ENCODE results near the gene NCAPD3. TPM values are rescaled to one million over a fixed set of nuclear protein-coding genes. Genes with fewer than 3 reads are reported as not detected.
A peak's percentile ranks its signal among the peaks of the same experiment; 100 is the strongest.
"Not testable (repeated sequence)": the region's sequence is repeated elsewhere in the genome, so short reads cannot be mapped to it uniquely, and the experiment has no call there.

The NCAPD3 gene
- total RNA-seq, 2 donors from 2014 or later, result 55.6 to 121 TPM

- Mint-ChIP-seq H3K36me3 (peaks cover 31% of the 10 kb centered on the region), H3K4me1 (ENCODE audit: low read depth in 2 of 2) (no peaks in the 10 kb centered on the region), H3K9me3 (no peaks in the 10 kb centered on the region), H3K4me3 (no peak overlapping the region), H3K27me3 (no peaks in the 10 kb centered on the region), H3K27ac (no peak overlapping the region)
- ATAC-seq (peak in 1 of 2 donors; percentile 52), DNase-seq (ENCODE audit: low spot score) (no peak)
These were observed 27.0 kb downstream of the NCAPD3 start for GRCh38 chr11:134196756-134197155.

- not testable (repeated sequence) for H3K9me3 Mint-ChIP-seq
These were observed 35.7 kb downstream of the NCAPD3 start for GRCh38 chr11:134188092-134188491.

GRCh38 chr11:134181707-134182106 lies 42.1 kb downstream of the NCAPD3 start:
- Mint-ChIP-seq H3K36me3 (peaks cover 17% of the 10 kb centered on the region), H3K9me3 (no peaks in the 10 kb centered on the region), H3K4me3 (no peak overlapping the region), H3K27ac (no peak overlapping the region), H3K4me1 (ENCODE audit: low read depth in 2 of 2) (no peaks in the 10 kb centered on the region), H3K27me3 (no peaks in the 10 kb centered on the region)
- ATAC-seq (no peak), DNase-seq (ENCODE audit: low spot score) (no peak)

More at GRCh38 chr11:134188092-134188491, 35.7 kb downstream of the NCAPD3 start:
- not testable (repeated sequence) for H3K27me3 Mint-ChIP-seq; H3K27ac Mint-ChIP-seq; DNase-seq (ENCODE audit: low spot score); H3K4me3 Mint-ChIP-seq; ATAC-seq; H3K4me1 Mint-ChIP-seq (ENCODE audit: low read depth in 2 of 2)
- peaks cover 49% of the 10 kb centered on the region for H3K36me3 Mint-ChIP-seq

- H3K36me3 Mint-ChIP-seq, result peaks cover 20% of the 10 kb centered on the region
- no peak overlapping the region for H3K27ac Mint-ChIP-seq
- DNase-seq (ENCODE audit: low spot score) (no peak), ATAC-seq (no peak)
- H3K4me1 Mint-ChIP-seq (ENCODE audit: low read depth in 2 of 2), result no peaks in the 10 kb centered on the region
- no peak overlapping the region for H3K4me3 Mint-ChIP-seq
- no peaks in the 10 kb centered on the region for H3K27me3 Mint-ChIP-seq
- H3K9me3 Mint-ChIP-seq, result no peaks in the 10 kb centered on the region
These were observed 45.6 kb downstream of the NCAPD3 start for GRCh38 chr11:134178032-134178674.

- peaks cover 4 to 5% of the 10 kb centered on the region in 2 donors for H3K4me1 Mint-ChIP-seq (ENCODE audit: low read depth in 2 of 2)
- no peak overlapping the region for H3K4me3 Mint-ChIP-seq
- DNase-seq (ENCODE audit: low spot score) (no peak), ATAC-seq (no peak)
- no peaks in the 10 kb centered on the region for H3K9me3 Mint-ChIP-seq
- no peak overlapping the region for H3K27ac Mint-ChIP-seq
- no peaks in the 10 kb centered on the region for H3K27me3 Mint-ChIP-seq
- peaks cover 25% of the 10 kb centered on the region for H3K36me3 Mint-ChIP-seq
These were observed 47.5 kb downstream of the NCAPD3 start for GRCh38 chr11:134176284-134176683.

- ATAC-seq, result no peak
- Mint-ChIP-seq H3K27ac (no peak overlapping the region), H3K27me3 (no peaks in the 10 kb centered on the region), H3K4me1 (ENCODE audit: low read depth in 2 of 2) (peaks cover 4 to 5% of the 10 kb centered on the region in 2 donors), H3K36me3 (peaks cover 28% of the 10 kb centered on the region), H3K9me3 (no peaks in the 10 kb centered on the region), H3K4me3 (no peak overlapping the region)
- DNase-seq (ENCODE audit: low spot score), result no peak
These were observed 50.5 kb downstream of the NCAPD3 start for GRCh38 chr11:134173296-134173695.

GRCh38 chr11:134171951-134172350 lies 51.8 kb downstream of the NCAPD3 start:
- no peak overlapping the region for H3K4me3 Mint-ChIP-seq
- H3K36me3 Mint-ChIP-seq, result peaks cover 27% of the 10 kb centered on the region
- DNase-seq (ENCODE audit: low spot score) (no peak), ATAC-seq (no peak)
- H3K9me3 Mint-ChIP-seq, result no peaks in the 10 kb centered on the region
- H3K27ac Mint-ChIP-seq, result no peak overlapping the region
- peaks cover 4 to 5% of the 10 kb centered on the region in 2 donors for H3K4me1 Mint-ChIP-seq (ENCODE audit: low read depth in 2 of 2)
- no peaks in the 10 kb centered on the region for H3K27me3 Mint-ChIP-seq

- Mint-ChIP-seq H3K27ac (no peak overlapping the region), H3K9me3 (no peaks in the 10 kb centered on the region), H3K4me3 (no peak overlapping the region), H3K4me1 (ENCODE audit: low read depth in 2 of 2) (peaks cover 4 to 5% of the 10 kb centered on the region in 2 donors), H3K36me3 (peaks cover 18% of the 10 kb centered on the region), H3K27me3 (no peaks in the 10 kb centered on the region)
- DNase-seq (ENCODE audit: low spot score), result no peak
- no peak for ATAC-seq
These were observed 52.9 kb downstream of the NCAPD3 start for GRCh38 chr11:134170919-134171281.

- H3K4me1 Mint-ChIP-seq (ENCODE audit: low read depth in 2 of 2), result peaks cover 4 to 5% of the 10 kb centered on the region in 2 donors
- no peaks in the 10 kb centered on the region for H3K27me3 Mint-ChIP-seq
- H3K36me3 Mint-ChIP-seq, result peaks cover 15% of the 10 kb centered on the region
- no peak for DNase-seq (ENCODE audit: low spot score)
- no peak overlapping the region for H3K27ac Mint-ChIP-seq
- H3K4me3 Mint-ChIP-seq, result no peak overlapping the region
- no peak for ATAC-seq
- H3K9me3 Mint-ChIP-seq, result no peaks in the 10 kb centered on the region
These were observed 53.4 kb downstream of the NCAPD3 start for GRCh38 chr11:134170177-134170918.

GRCh38 chr11:134164490-134165370 lies 59.0 kb downstream of the NCAPD3 start:
- Mint-ChIP-seq H3K9me3 (no peaks in the 10 kb centered on the region), H3K4me3 (no peak overlapping the region), H3K27ac (no peak overlapping the region), H3K27me3 (no peaks in the 10 kb centered on the region), H3K4me1 (ENCODE audit: low read depth in 2 of 2) (peaks cover 0 to 13% of the 10 kb centered on the region in 2 donors), H3K36me3 (peaks cover 29% of the 10 kb centered on the region)
- no peak for DNase-seq (ENCODE audit: low spot score)
- no peak for ATAC-seq

- H3K9me3 Mint-ChIP-seq, result no peaks in the 10 kb centered on the region
- DNase-seq (ENCODE audit: low spot score) (no peak), ATAC-seq (no peak)
- H3K4me3 Mint-ChIP-seq, result no peak overlapping the region
- H3K27ac Mint-ChIP-seq, result no peak overlapping the region
- H3K36me3 Mint-ChIP-seq, result peaks cover 31% of the 10 kb centered on the region
- H3K27me3 Mint-ChIP-seq, result no peaks in the 10 kb centered on the region
- H3K4me1 Mint-ChIP-seq (ENCODE audit: low read depth in 2 of 2), result peaks cover 0 to 7% of the 10 kb centered on the region in 2 donors
These were observed 64.1 kb downstream of the NCAPD3 start for GRCh38 chr11:134159652-134160051.

- H3K4me1 Mint-ChIP-seq (ENCODE audit: low read depth in 2 of 2), result peaks cover 0 to 3% of the 10 kb centered on the region in 2 donors
- H3K27ac Mint-ChIP-seq, result no peak overlapping the region
- peaks cover 22% of the 10 kb centered on the region for H3K36me3 Mint-ChIP-seq
These were observed 65.7 kb downstream of the NCAPD3 start for GRCh38 chr11:134158023-134158422.

GRCh38 chr11:134157451-134157850 lies 66.3 kb downstream of the NCAPD3 start:
- no peak overlapping the region for H3K27ac Mint-ChIP-seq
- peaks cover 22% of the 10 kb centered on the region for H3K36me3 Mint-ChIP-seq
- H3K4me1 Mint-ChIP-seq (ENCODE audit: low read depth in 2 of 2), result peaks cover 0 to 3% of the 10 kb centered on the region in 2 donors
- no peak overlapping the region for H3K4me3 Mint-ChIP-seq
- H3K9me3 Mint-ChIP-seq, result no peaks in the 10 kb centered on the region
- H3K27me3 Mint-ChIP-seq, result no peaks in the 10 kb centered on the region
- no peak for ATAC-seq
- DNase-seq (ENCODE audit: low spot score), result no peak

More at GRCh38 chr11:134158023-134158422, 65.7 kb downstream of the NCAPD3 start:
- H3K9me3 Mint-ChIP-seq, result no peaks in the 10 kb centered on the region
- no peak for ATAC-seq
- H3K4me3 Mint-ChIP-seq, result no peak overlapping the region
- no peak for DNase-seq (ENCODE audit: low spot score)
- H3K27me3 Mint-ChIP-seq, result no peaks in the 10 kb centered on the region

Data from natural killer cell treated with Interleukin-12 subunit alpha and Interleukin-12 subunit beta and Interleukin-15 and Interleukin-18, amount 100 ng/mL, for 72 hours (primary cell).